ENCODE results near the gene AQP5.

AQP5 gene

GRCh38 chr12:49941556-49942511, 19.8 kb upstream of the AQP5 start:
- no peak overlapping the region for H3K4me3 ChIP-seq
- in situ Hi-C loops (cut with MboI; ENCODE audit: low sequenced_read_pairs), result no loop called here
- H3K9me3 ChIP-seq, result no peaks in the 10 kb centered on the region
- H3K4me1 ChIP-seq, result peaks cover 8% of the 10 kb centered on the region
- no peaks in the 10 kb centered on the region for H3K27me3 ChIP-seq (ENCODE audit: low read depth)
- no peaks in the 10 kb centered on the region for H3K36me3 ChIP-seq (replicated peaks)
- no peak for DNase-seq (ENCODE audit: low spot score in 2 of 2)

- Histone ChIP-seq H3K36me3 (replicated peaks) (no peaks in the 10 kb centered on the region), H3K9me3 (no peaks in the 10 kb centered on the region), H3K4me1 (peaks cover 8% of the 10 kb centered on the region), H3K4me3 (no peak overlapping the region), H3K27me3 (ENCODE audit: low read depth) (no peaks in the 10 kb centered on the region)
- in situ Hi-C loops (cut with MboI; ENCODE audit: low sequenced_read_pairs), result no loop called here
- DNase-seq (ENCODE audit: low spot score in 2 of 2), result no peak
These were observed 19.2 kb upstream of the AQP5 start for GRCh38 chr12:49942512-49942893.

- H3K9me3 ChIP-seq, result no peaks in the 10 kb centered on the region
- H3K4me3 ChIP-seq, result no peak overlapping the region
- no peak for DNase-seq (ENCODE audit: low spot score in 2 of 2)
- H3K36me3 ChIP-seq (replicated peaks), result no peaks in the 10 kb centered on the region
- no peaks in the 10 kb centered on the region for H3K27me3 ChIP-seq (ENCODE audit: low read depth)
- in situ Hi-C loops (cut with MboI; ENCODE audit: low sequenced_read_pairs), result no loop called here
- H3K4me1 ChIP-seq, result peaks cover 8% of the 10 kb centered on the region
These were observed 18.6 kb upstream of the AQP5 start for GRCh38 chr12:49942921-49943624.

GRCh38 chr12:49943625-49943960, 18.1 kb upstream of the AQP5 start:
- H3K36me3 ChIP-seq (replicated peaks), result no peaks in the 10 kb centered on the region
- H3K4me3 ChIP-seq, result no peak overlapping the region
- no peaks in the 10 kb centered on the region for H3K9me3 ChIP-seq
- H3K27me3 ChIP-seq (ENCODE audit: low read depth), result no peaks in the 10 kb centered on the region
- in situ Hi-C loops (cut with MboI; ENCODE audit: low sequenced_read_pairs), result no loop called here
- H3K4me1 ChIP-seq, result peaks cover 8% of the 10 kb centered on the region
- no peak for DNase-seq (ENCODE audit: low spot score in 2 of 2)

GRCh38 chr12:49944046-49944445, 17.6 kb upstream of the AQP5 start:
- DNase-seq (ENCODE audit: low spot score in 2 of 2), result no peak
- Histone ChIP-seq H3K9me3 (no peaks in the 10 kb centered on the region), H3K36me3 (replicated peaks) (no peaks in the 10 kb centered on the region), H3K4me1 (peaks cover 8% of the 10 kb centered on the region), H3K27me3 (ENCODE audit: low read depth) (no peaks in the 10 kb centered on the region), H3K4me3 (no peak overlapping the region)
- in situ Hi-C loops (cut with MboI; ENCODE audit: low sequenced_read_pairs), result no loop called here

GRCh38 chr12:49944718-49945117, 17.0 kb upstream of the AQP5 start:
- Histone ChIP-seq H3K36me3 (replicated peaks) (no peaks in the 10 kb centered on the region), H3K9me3 (no peaks in the 10 kb centered on the region), H3K4me1 (peaks cover 8% of the 10 kb centered on the region), H3K27me3 (ENCODE audit: low read depth) (no peaks in the 10 kb centered on the region), H3K4me3 (no peak overlapping the region)
- no peak for DNase-seq (ENCODE audit: low spot score in 2 of 2)
- in situ Hi-C loops (cut with MboI; ENCODE audit: low sequenced_read_pairs), result no loop called here

GRCh38 chr12:49945394-49946080, 16.1 kb upstream of the AQP5 start:
- no peaks in the 10 kb centered on the region for H3K9me3 ChIP-seq
- in situ Hi-C loops (cut with MboI; ENCODE audit: low sequenced_read_pairs), result no loop called here
- no peaks in the 10 kb centered on the region for H3K36me3 ChIP-seq (replicated peaks)
- peaks cover 8% of the 10 kb centered on the region for H3K4me1 ChIP-seq
- no peaks in the 10 kb centered on the region for H3K27me3 ChIP-seq (ENCODE audit: low read depth)
- peak; percentile 88 to 95 for DNase-seq (ENCODE audit: low spot score in 2 of 2)
- peak overlapping the region; percentile 22 for H3K4me3 ChIP-seq

- in situ Hi-C loops (cut with MboI; ENCODE audit: low sequenced_read_pairs), result no loop called here
These were observed 15.6 kb upstream of the AQP5 start for GRCh38 chr12:49946086-49946485.

GRCh38 chr12:49946497-49946896, 15.2 kb upstream of the AQP5 start:
- no peak for DNase-seq (ENCODE audit: low spot score in 2 of 2)
- Histone ChIP-seq H3K36me3 (replicated peaks) (no peaks in the 10 kb centered on the region), H3K27me3 (ENCODE audit: low read depth) (no peaks in the 10 kb centered on the region), H3K9me3 (no peaks in the 10 kb centered on the region), H3K4me1 (peaks cover 8% of the 10 kb centered on the region), H3K4me3 (no peak overlapping the region)
- in situ Hi-C loops (cut with MboI; ENCODE audit: low sequenced_read_pairs), result no loop called here

More at GRCh38 chr12:49946086-49946485, 15.6 kb upstream of the AQP5 start:
- H3K4me1 ChIP-seq, result peaks cover 8% of the 10 kb centered on the region
- no peak for DNase-seq (ENCODE audit: low spot score in 2 of 2)
- no peak overlapping the region for H3K4me3 ChIP-seq
- no peaks in the 10 kb centered on the region for H3K36me3 ChIP-seq (replicated peaks)
- no peaks in the 10 kb centered on the region for H3K27me3 ChIP-seq (ENCODE audit: low read depth)
- no peaks in the 10 kb centered on the region for H3K9me3 ChIP-seq

GRCh38 chr12:49947593-49948226, 14.0 kb upstream of the AQP5 start:
- H3K36me3 ChIP-seq (replicated peaks), result no peaks in the 10 kb centered on the region
- peaks cover 8% of the 10 kb centered on the region for H3K4me1 ChIP-seq
- H3K9me3 ChIP-seq, result no peaks in the 10 kb centered on the region
- no peak for DNase-seq (ENCODE audit: low spot score in 2 of 2)
- no peak overlapping the region for H3K4me3 ChIP-seq
- in situ Hi-C loops (cut with MboI; ENCODE audit: low sequenced_read_pairs), result no loop called here
- H3K27me3 ChIP-seq (ENCODE audit: low read depth), result no peaks in the 10 kb centered on the region

GRCh38 chr12:49948866-49949845, 12.5 kb upstream of the AQP5 start:
- no peak for DNase-seq (ENCODE audit: low spot score in 2 of 2)

GRCh38 chr12:49949866-49950265, 11.8 kb upstream of the AQP5 start:
- in situ Hi-C loops (cut with MboI; ENCODE audit: low sequenced_read_pairs), result no loop called here
- Histone ChIP-seq H3K4me3 (no peak overlapping the region), H3K9me3 (no peaks in the 10 kb centered on the region), H3K4me1 (peaks cover 8% of the 10 kb centered on the region), H3K36me3 (replicated peaks) (no peaks in the 10 kb centered on the region), H3K27me3 (ENCODE audit: low read depth) (no peaks in the 10 kb centered on the region)
- no peak for DNase-seq (ENCODE audit: low spot score in 2 of 2)

More at GRCh38 chr12:49948866-49949845, 12.5 kb upstream of the AQP5 start:
- in situ Hi-C loops (cut with MboI; ENCODE audit: low sequenced_read_pairs), result no loop called here
- no peaks in the 10 kb centered on the region for H3K9me3 ChIP-seq
- peaks cover 8% of the 10 kb centered on the region for H3K4me1 ChIP-seq
- H3K27me3 ChIP-seq (ENCODE audit: low read depth), result no peaks in the 10 kb centered on the region
- no peaks in the 10 kb centered on the region for H3K36me3 ChIP-seq (replicated peaks)
- no peak overlapping the region for H3K4me3 ChIP-seq
